Esophagus squamous epithelium (tissue), 5 donors: ENCODE results near the gene ZNF428. TPM values are rescaled to one million over a fixed set of nuclear protein-coding genes. Genes with fewer than 3 reads are reported as not detected.
"Not testable (repeated sequence)": the region's sequence is repeated elsewhere in the genome, so short reads cannot be mapped to it uniquely, and the experiment has no call there.

Source experiments
- DNase-seq: peaks from one replicate; lab custom pipeline; 2025; lab: John Stamatoyannopoulos, UW
- H3K27ac ChIP-seq, 4 donors: fragments of 200-600 bp; sonication (generic); one replicate each; pipeline ENCODE4 v1.5.1; 2016 to 2019; ENCODE audit warnings: mild to moderate bottlenecking in 1 of 4
- H3K27me3 ChIP-seq, 4 donors: fragments of 200-600 bp; sonication (generic); 1 replicate in 3 of 4; 2 replicates in 1 of 4; pipeline versions ENCODE4 v1.5.1 to v1.6.0; 2017 to 2021; ENCODE audit warnings: antibody characterized with exemption in 1 of 4
- H3K36me3 ChIP-seq, 3 donors: fragments of 200-600 bp; sonication (generic); one replicate each; pipeline ENCODE4 v1.5.1; 2016 to 2019
- H3K4me1 ChIP-seq, 3 donors: fragments of 200-600 bp; sonication (generic); one replicate each; pipeline ENCODE4 v1.5.1; 2017 to 2019
- H3K4me3 ChIP-seq, 4 donors: fragments of 200-600 bp; sonication (generic); 1 replicate in 3 of 4; 2 replicates in 1 of 4; pipeline ENCODE4 v1.5.1; 2016 to 2019; ENCODE audit warnings: mild to moderate bottlenecking in 2 of 4, moderate library complexity in 1 of 4
- H3K9me3 ChIP-seq, 3 donors: fragments of 200-600 bp; sonication (generic); one replicate each; pipeline ENCODE4 v1.5.1; 2016 to 2019
- CTCF ChIP-seq, 6 experiments: fragments of 450-650 bp in 4 of 6; fragments of 200-600 bp in 2 of 6; sonication (generic) in 2 of 6; IDR thresholded peaks; one replicate each; pipeline ENCODE4 v1.5.1; 2016 to 2019; ENCODE audit warnings: antibody characterized with exemption in 6 of 6, mild to moderate bottlenecking in 4 of 6, moderate library complexity in 4 of 6
- POLR2A ChIP-seq, 4 donors: fragments of 450-650 bp; IDR thresholded peaks; one replicate each; pipeline ENCODE4 v1.6.1; 2017; ENCODE audit warnings: antibody characterized with exemption in 4 of 4, mild to moderate bottlenecking in 4 of 4, moderate library complexity in 3 of 4
- WGBS, 2 donors: methylation state at CpG; one replicate each; pipeline ENCODE4 v1.1.5; 2018; 5-methylcytosine and 5-hydroxymethylcytosine counted together
- intact Hi-C: fragments of 100-400 bp; cut with DNase I; formaldehyde crosslinking; loops from one replicate; pipeline ENCODE4 v1.15.0; 2022
- total RNA-seq, 4 donors: library from RNA; depleted of rRNA; stranded (reverse); fragments of >200 nt; gene quantifications; one replicate each; pipeline ENCODE4 v1.1.0, GENCODE V29; 2016
- donor health status: DM: yes; HTN: yes; CAD: no.

ZNF428 gene
- total RNA-seq, 4 donors from 2014 or later, result 7.9 to 19.3 (median 11.8) TPM

GRCh38 chr19:43589678-43590077 is 29.8 kb downstream of the ZNF428 start:
- WGBS, 2 donors, result 71 to 76% methylated on average over 6 of the region's 6 CpGs
- peaks cover 13 to 78% (median 16%) of the 10 kb centered on the region in 3 donors for H3K36me3 ChIP-seq

GRCh38 chr19:43589277-43589676 is 30.2 kb downstream of the ZNF428 start:
- Histone ChIP-seq H3K27ac (no peak overlapping the region), H3K36me3 (peaks cover 13 to 77% (median 16%) of the 10 kb centered on the region in 3 donors), H3K27me3 (no peaks in the 10 kb centered on the region), H3K4me3 (no peak overlapping the region), H3K9me3 (no peaks in the 10 kb centered on the region), H3K4me1 (peaks cover 2 to 15% (median 6%) of the 10 kb centered on the region in 3 donors)
- no peak for DNase-seq
- 78 to 80% methylated on average over 5 of the region's 5 CpGs for WGBS, 2 donors
- intact Hi-C loops, result no loop called here
- TF ChIP-seq CTCF (IDR thresholded peaks at IDR 0.05), result no peak
- no peak for TF ChIP-seq POLR2A (IDR thresholded peaks at IDR 0.05)

More at GRCh38 chr19:43589678-43590077, 29.8 kb downstream of the ZNF428 start:
- no peaks in the 10 kb centered on the region for H3K27me3 ChIP-seq
- H3K27ac ChIP-seq, result no peak overlapping the region
- TF ChIP-seq POLR2A (IDR thresholded peaks at IDR 0.05), result no peak
- DNase-seq, result no peak
- no peak overlapping the region for H3K4me3 ChIP-seq
- intact Hi-C loops, result loop anchor here (10.0 kb wide), 1 partner anchor 55 kb away; the partner anchor contains the start of gene ZNF575
- H3K9me3 ChIP-seq, result no peaks in the 10 kb centered on the region
- peaks cover 6 to 19% (median 10%) of the 10 kb centered on the region in 3 donors for H3K4me1 ChIP-seq

DNA sequence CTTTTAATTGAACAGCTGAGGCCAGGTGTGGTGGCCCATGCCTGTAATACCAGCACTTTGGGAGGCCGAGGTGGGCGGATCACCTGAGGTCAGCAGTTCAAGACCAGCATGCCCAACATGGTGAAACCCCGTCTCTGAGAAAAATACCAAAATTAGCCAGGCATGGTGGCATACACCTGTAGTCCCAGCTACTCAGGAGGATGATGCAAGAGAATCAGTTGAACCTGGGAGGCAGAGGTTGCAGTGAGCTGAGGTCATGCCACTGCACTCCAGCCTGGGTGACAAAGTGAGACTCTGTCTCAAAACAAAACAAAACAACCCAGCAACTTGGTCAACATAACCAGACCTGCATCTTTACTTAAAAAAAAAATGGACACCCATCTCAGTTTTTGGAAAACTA is 32.4 kb downstream of the ZNF428 start:
- H3K9me3 ChIP-seq, DNase-seq, H3K4me1 ChIP-seq, H3K27ac ChIP-seq, H3K27me3 ChIP-seq, intact Hi-C loops, H3K4me3 ChIP-seq: not testable (repeated sequence)
- H3K36me3 ChIP-seq, result peaks cover 0 to 55% (median 4%) of the 10 kb centered on the region in 3 donors
- 75 to 93% methylated on average over 3 of the region's 3 CpGs for WGBS, 2 donors

DNA sequence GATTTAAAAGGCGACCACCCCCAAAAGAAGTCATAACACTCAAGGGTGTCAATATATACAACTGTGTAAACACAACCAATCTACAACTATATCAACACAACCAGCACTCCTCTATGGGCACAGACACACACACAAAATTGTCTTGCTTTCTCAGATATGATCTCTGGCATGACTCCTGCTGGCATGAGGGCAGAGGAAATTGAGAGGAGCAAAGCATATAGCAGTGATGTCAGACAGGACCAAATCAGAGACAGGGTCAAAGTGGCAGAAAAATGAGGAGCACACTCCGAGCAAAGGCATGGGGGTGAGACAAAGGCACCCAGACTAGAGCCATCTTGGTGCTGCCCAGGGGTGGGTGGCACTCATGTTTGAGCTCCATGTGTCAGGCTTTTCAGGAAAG is 33.1 kb downstream of the ZNF428 start:
- TF ChIP-seq POLR2A (IDR thresholded peaks at IDR 0.05), result no peak
- TF ChIP-seq CTCF (IDR thresholded peaks at IDR 0.05), result no peak
- Histone ChIP-seq H3K4me3 (no peak overlapping the region), H3K4me1 (peaks cover 0 to 7% (median 3%) of the 10 kb centered on the region in 3 donors), H3K27me3 (no peaks in the 10 kb centered on the region), H3K27ac (no peak overlapping the region), H3K9me3 (no peaks in the 10 kb centered on the region), H3K36me3 (peaks cover 0 to 48% (median 4%) of the 10 kb centered on the region in 3 donors)
- WGBS, 2 donors, result 57 to 67% methylated on average over 2 of the region's 2 CpGs
- no peak for DNase-seq
- intact Hi-C loops, result no loop called here

- H3K4me1 ChIP-seq, result peaks cover 5 to 26% (median 10%) of the 10 kb centered on the region in 3 donors
- no peaks in the 10 kb centered on the region for H3K27me3 ChIP-seq
- H3K27ac ChIP-seq, result peak overlapping the region in 2 of 4 donors; percentile 3 to 7
- H3K9me3 ChIP-seq, result no peaks in the 10 kb centered on the region
- intact Hi-C loops, result no loop called here
- 92 to 100% methylated on average over 1 of the region's 1 CpG for WGBS, 2 donors
- TF ChIP-seq CTCF (IDR thresholded peaks at IDR 0.05) (no peak), POLR2A (IDR thresholded peaks at IDR 0.05) (no peak)
- no peak overlapping the region for H3K4me3 ChIP-seq
- DNase-seq, result no peak
- H3K36me3 ChIP-seq, result peaks cover 0 to 29% (median 4%) of the 10 kb centered on the region in 3 donors
These were observed 34.9 kb downstream of the ZNF428 start for GRCh38 chr19:43584484-43584883.

DNA sequence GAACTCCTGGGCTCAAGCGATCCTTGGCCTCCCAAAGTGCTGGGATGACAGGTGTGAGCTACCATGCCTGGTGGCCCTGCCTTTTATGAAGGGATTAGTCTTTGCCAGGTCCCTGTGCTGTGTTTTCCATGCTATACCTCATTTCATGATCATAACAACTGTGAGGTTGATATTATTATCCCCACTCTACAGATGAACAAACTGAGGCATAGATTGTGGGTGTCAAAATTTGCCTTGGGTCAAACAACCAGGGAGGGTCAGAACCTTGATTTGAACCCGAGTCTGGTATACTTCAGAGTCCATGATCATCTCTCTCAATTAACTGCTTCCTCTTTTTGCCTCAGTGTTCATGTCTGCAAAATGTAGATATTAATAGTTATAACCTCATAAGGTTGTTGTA is 36.9 kb downstream of the ZNF428 start:
- peaks cover 0 to 21% (median 4%) of the 10 kb centered on the region in 3 donors for H3K36me3 ChIP-seq
- H3K4me3 ChIP-seq, result no peak overlapping the region
- peaks cover 5 to 28% (median 10%) of the 10 kb centered on the region in 3 donors for H3K4me1 ChIP-seq
- H3K27ac ChIP-seq, result no peak overlapping the region
- H3K27me3 ChIP-seq, result no peaks in the 10 kb centered on the region
- no peak for DNase-seq
- no peaks in the 10 kb centered on the region for H3K9me3 ChIP-seq
- TF ChIP-seq CTCF (IDR thresholded peaks at IDR 0.05) (no peak), POLR2A (IDR thresholded peaks at IDR 0.05) (no peak)
- intact Hi-C loops, result no loop called here
- 85 to 86% methylated on average over 2 of the region's 2 CpGs for WGBS, 2 donors
